PFSK-1 (cell line): ENCODE results near the gene TTC9.

Experiments used
- POLR2AphosphoS5 ChIP-seq: IDR thresholded peaks from 2 replicates; pipeline ENCODE4 v1.6.1; 2012; ENCODE audit warnings: low read depth, mild to moderate bottlenecking, control low read depth, low read length, moderate library complexity
- REST ChIP-seq, 2 experiments: IDR thresholded peaks; 2 replicates each; pipeline versions ENCODE4 v1.6.1 to v1.8.0; 2011 to 2012; ENCODE audit warnings: low read depth in 2 of 2, low read length in 2 of 2, control low read depth in 1 of 2, inconsistent platforms in 1 of 2, mild to moderate bottlenecking in 1 of 2, moderate library complexity in 1 of 2; ENCODE audit not compliant: insufficient read depth in 1 of 2
- SIN3A ChIP-seq: IDR thresholded peaks from 2 replicates; pipeline ENCODE4 v1.6.1; 2012; ENCODE audit warnings: mild to moderate bottlenecking, low read length, moderate library complexity, borderline replicate concordance; ENCODE audit not compliant: insufficient read depth
- TAF1 ChIP-seq: IDR thresholded peaks from 2 replicates; pipeline ENCODE4 v1.6.1; 2012; ENCODE audit warnings: low read length, control low read depth, borderline replicate concordance; ENCODE audit not compliant: insufficient read depth

- no peak for TF ChIP-seq TAF1
- TF ChIP-seq SIN3A = no peak
- TF ChIP-seq POLR2AphosphoS5 = no peak
- TF ChIP-seq REST (IDR thresholded peaks at IDR 0.05; ENCODE audit: insufficient read depth in 1 of 2, low read depth in 2 of 2, low read length in 2 of 2) = no peak
Measured at GRCh38 chr14:70660967-70661893, 19.5 kb downstream of the TTC9 start.
